Ishikawa (cell line): ENCODE measurements around the gene CEP250.

ENCODE experiments used
- EGR1 ChIP-seq: IDR thresholded peaks from 2 replicates; pipeline ENCODE4 v1.6.1; 2012
- EP300 ChIP-seq: IDR thresholded peaks from 2 replicates; pipeline ENCODE4 v1.6.1; 2012; ENCODE audit warnings: borderline replicate concordance
- RAD21 ChIP-seq: IDR thresholded peaks from 2 replicates; pipeline ENCODE4 v1.6.1; 2012; ENCODE audit warnings: low read depth
- YY1 ChIP-seq: IDR thresholded peaks from 2 replicates; pipeline ENCODE4 v1.6.1; 2012; ENCODE audit warnings: low read depth
- TF ChIP-seq, protein P1 (sequence below): IDR thresholded peaks from 2 replicates; pipeline ENCODE4 v1.6.1; 2012; ENCODE audit warnings: low read depth, mild to moderate bottlenecking

GRCh38 chr20:35491823-35492222 is 36.4 kb downstream of the CEP250 start:
- no peak for TF ChIP-seq RAD21
- no peak for TF ChIP-seq EP300
- TF ChIP-seq, protein P1, sequence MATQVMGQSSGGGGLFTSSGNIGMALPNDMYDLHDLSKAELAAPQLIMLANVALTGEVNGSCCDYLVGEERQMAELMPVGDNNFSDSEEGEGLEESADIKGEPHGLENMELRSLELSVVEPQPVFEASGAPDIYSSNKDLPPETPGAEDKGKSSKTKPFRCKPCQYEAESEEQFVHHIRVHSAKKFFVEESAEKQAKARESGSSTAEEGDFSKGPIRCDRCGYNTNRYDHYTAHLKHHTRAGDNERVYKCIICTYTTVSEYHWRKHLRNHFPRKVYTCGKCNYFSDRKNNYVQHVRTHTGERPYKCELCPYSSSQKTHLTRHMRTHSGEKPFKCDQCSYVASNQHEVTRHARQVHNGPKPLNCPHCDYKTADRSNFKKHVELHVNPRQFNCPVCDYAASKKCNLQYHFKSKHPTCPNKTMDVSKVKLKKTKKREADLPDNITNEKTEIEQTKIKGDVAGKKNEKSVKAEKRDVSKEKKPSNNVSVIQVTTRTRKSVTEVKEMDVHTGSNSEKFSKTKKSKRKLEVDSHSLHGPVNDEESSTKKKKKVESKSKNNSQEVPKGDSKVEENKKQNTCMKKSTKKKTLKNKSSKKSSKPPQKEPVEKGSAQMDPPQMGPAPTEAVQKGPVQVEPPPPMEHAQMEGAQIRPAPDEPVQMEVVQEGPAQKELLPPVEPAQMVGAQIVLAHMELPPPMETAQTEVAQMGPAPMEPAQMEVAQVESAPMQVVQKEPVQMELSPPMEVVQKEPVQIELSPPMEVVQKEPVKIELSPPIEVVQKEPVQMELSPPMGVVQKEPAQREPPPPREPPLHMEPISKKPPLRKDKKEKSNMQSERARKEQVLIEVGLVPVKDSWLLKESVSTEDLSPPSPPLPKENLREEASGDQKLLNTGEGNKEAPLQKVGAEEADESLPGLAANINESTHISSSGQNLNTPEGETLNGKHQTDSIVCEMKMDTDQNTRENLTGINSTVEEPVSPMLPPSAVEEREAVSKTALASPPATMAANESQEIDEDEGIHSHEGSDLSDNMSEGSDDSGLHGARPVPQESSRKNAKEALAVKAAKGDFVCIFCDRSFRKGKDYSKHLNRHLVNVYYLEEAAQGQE: no peak
- no peak for TF ChIP-seq EGR1
- TF ChIP-seq YY1: no peak
